Panc1 (cell line): ENCODE results near the gene FIBCD1. TPM values are rescaled to one million over a fixed set of nuclear protein-coding genes. Genes with fewer than 3 reads are reported as not detected.
A peak's percentile ranks its signal among the peaks of the same experiment; 100 is the strongest.

ENCODE experiments used
- ATAC-seq: fragments of 200-7000 bp; cut with Tn5 transposase; 2 replicates; pipeline ENCODE4 v1.9.1; 2020; ENCODE audit warnings: mild to moderate bottlenecking, moderate library complexity
- BruUV-seq: library from RNA; stranded (reverse); fragments of 400-500 nt; replicated peaks from 2 replicates; lab custom pipeline; 2021; lab: Mats Ljungman, UMichigan
- CTCF ChIA-PET: fragments of 300-600 bp; sonication (Branson Sonifier 250); formaldehyde crosslinking; loops from one replicate; lab custom pipeline; 2022; ENCODE audit warnings: antibody characterized with exemption; lab: Charles Lee
- POLR2A ChIA-PET: fragments of 300-600 bp; sonication (Branson Sonifier 250); formaldehyde crosslinking; loops from one replicate; lab custom pipeline; 2022; ENCODE audit warnings: antibody characterized with exemption; lab: Charles Lee
- DNase-seq: peaks from one replicate; pipeline ENCODE4 v3.0.0-alpha.2; 2010; ENCODE audit warnings: low read depth, low spot score
- H3K27ac ChIP-seq: 2 replicates; pipeline ENCODE4 v1.5.1; 2011; ENCODE audit warnings: mild to moderate bottlenecking, low read length, inconsistent platforms
- H3K27me3 ChIP-seq: fragments of 200-500 bp; sonication (Bioruptor generic); 2 replicates; pipeline ENCODE4 v1.6.0; 2014; ENCODE audit warnings: low read length, inconsistent platforms; ENCODE audit not compliant: control insufficient read depth, insufficient read depth
- H3K36me3 ChIP-seq: fragments of 200-500 bp; sonication (Bioruptor generic); 2 replicates; pipeline ENCODE4 v1.5.1; 2014; ENCODE audit warnings: inconsistent platforms, mild to moderate bottlenecking, low read length, moderate library complexity; ENCODE audit not compliant: control insufficient read depth, insufficient read depth
- H3K4me1 ChIP-seq: 2 replicates; pipeline ENCODE4 v1.5.1; 2011; ENCODE audit warnings: inconsistent platforms, mild to moderate bottlenecking, low read length, moderate library complexity; ENCODE audit not compliant: control insufficient read depth, insufficient read depth
- H3K4me3 ChIP-seq, 2 experiments: 2 replicates each; pipeline ENCODE4 v1.5.1; 2011 to 2012; ENCODE audit warnings: low read depth in 2 of 2, low read length in 2 of 2, mild to moderate bottlenecking in 2 of 2, inconsistent platforms in 1 of 2, moderate library complexity in 1 of 2
- H3K9me3 ChIP-seq: fragments of 200-500 bp; sonication (Bioruptor generic); 2 replicates; pipeline ENCODE4 v1.5.1; 2014; ENCODE audit warnings: low read depth, mild to moderate bottlenecking, inconsistent platforms, low read length, moderate library complexity; ENCODE audit not compliant: control insufficient read depth, insufficient read depth
- POLR2AphosphoS5 ChIP-seq: IDR thresholded peaks from 2 replicates; pipeline ENCODE4 v1.6.1; 2012; ENCODE audit warnings: mild to moderate bottlenecking, low read depth, low read length, moderate library complexity
- SIN3A ChIP-seq: IDR thresholded peaks from 2 replicates; pipeline ENCODE4 v1.6.1; 2012; ENCODE audit warnings: low read depth, mild to moderate bottlenecking, low read length, moderate library complexity, borderline replicate concordance; ENCODE audit not compliant: insufficient read depth
- TCF7L2 ChIP-seq: IDR thresholded peaks from 2 replicates; pipeline ENCODE4 v1.6.1; 2011; ENCODE audit warnings: mild to moderate bottlenecking, low read depth, low read length, inconsistent platforms
- in situ Hi-C: cut with HindIII; loops from 2 replicates; pipeline ENCODE4 v1.10.0; 2016; ENCODE audit warnings: low sequenced_read_pairs, low pct_unique_long_range_greater_than_20kb
- intact Hi-C: fragments of 100-400 bp; cut with micrococcal nuclease; formaldehyde crosslinking; loops from one replicate; pipeline ENCODE4 v1.10.0; 2022; ENCODE audit not compliant: unreplicated experiment
- total RNA-seq: library from RNA; stranded (reverse); gene quantifications from one replicate; pipeline ENCODE4 v1.2.1, GENCODE V29; 2021; ENCODE audit not compliant: unreplicated experiment
- TF ChIP-seq, protein P1 (sequence below), 2 experiments: IDR thresholded peaks; 2 replicates each; pipeline ENCODE4 v1.6.1; 2011 to 2012; ENCODE audit warnings: low read depth in 2 of 2, control low read depth in 1 of 2, low read length in 1 of 2, mild to moderate bottlenecking in 1 of 2, moderate library complexity in 1 of 2; ENCODE audit not compliant: insufficient read depth in 1 of 2
- TF ChIP-seq, protein P2 (sequence below): fragments of 450-650 bp; IDR thresholded peaks from 2 replicates; pipeline ENCODE4 v1.5.1; 2017; ENCODE audit warnings: mild to moderate bottlenecking

FIBCD1 gene
- total RNA-seq, 1 experiment from 2014 or later, result 16.3 TPM

DNA sequence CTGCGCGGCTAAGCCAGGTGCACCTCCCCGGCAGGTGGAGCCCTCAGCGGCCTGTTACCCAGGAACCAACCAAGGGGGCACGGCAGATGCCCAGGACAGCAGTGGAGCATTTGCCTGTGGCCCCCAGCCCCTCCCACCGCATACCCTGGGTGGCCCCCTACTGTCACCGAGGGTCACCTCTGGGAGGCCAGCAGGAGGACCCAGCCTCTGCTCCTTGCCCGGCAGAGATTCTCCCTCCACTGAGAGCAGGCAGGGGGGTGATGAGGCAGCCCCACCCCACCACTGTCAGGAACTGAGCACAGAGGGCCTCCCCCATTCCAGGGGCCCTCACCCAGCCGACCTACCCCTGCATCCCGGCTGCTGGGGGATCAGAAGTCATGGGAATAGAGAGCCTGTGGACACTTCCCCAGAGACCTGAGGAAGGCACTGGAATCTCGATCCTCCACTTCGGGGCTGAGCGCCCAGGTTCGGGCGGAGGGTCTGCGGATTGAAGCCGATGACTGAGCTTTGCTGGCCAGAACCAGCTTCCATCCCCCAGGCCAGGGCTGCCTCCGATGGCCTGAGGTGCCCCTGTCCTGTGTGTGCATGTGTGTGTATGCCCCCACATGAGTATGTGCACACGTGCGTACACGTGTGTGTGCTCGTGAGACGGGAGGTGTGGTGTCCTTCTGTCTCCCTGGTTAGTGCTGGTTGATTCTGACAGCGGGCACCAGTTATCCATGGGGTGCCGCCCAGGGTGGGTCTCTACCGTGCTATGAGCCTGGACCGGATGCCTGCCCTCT lies 42.6 kb downstream of the FIBCD1 start, which contains the start of gene QRFP:
Gene QRFP, minus strand, starts transcription at position 580 of the 782 bp plus-strand sequence. CDS start 2,974 bp downstream, outside the sequence.
- TF ChIP-seq TCF7L2, result no peak
- no peak for TF ChIP-seq POLR2AphosphoS5
- TF ChIP-seq, protein P1, sequence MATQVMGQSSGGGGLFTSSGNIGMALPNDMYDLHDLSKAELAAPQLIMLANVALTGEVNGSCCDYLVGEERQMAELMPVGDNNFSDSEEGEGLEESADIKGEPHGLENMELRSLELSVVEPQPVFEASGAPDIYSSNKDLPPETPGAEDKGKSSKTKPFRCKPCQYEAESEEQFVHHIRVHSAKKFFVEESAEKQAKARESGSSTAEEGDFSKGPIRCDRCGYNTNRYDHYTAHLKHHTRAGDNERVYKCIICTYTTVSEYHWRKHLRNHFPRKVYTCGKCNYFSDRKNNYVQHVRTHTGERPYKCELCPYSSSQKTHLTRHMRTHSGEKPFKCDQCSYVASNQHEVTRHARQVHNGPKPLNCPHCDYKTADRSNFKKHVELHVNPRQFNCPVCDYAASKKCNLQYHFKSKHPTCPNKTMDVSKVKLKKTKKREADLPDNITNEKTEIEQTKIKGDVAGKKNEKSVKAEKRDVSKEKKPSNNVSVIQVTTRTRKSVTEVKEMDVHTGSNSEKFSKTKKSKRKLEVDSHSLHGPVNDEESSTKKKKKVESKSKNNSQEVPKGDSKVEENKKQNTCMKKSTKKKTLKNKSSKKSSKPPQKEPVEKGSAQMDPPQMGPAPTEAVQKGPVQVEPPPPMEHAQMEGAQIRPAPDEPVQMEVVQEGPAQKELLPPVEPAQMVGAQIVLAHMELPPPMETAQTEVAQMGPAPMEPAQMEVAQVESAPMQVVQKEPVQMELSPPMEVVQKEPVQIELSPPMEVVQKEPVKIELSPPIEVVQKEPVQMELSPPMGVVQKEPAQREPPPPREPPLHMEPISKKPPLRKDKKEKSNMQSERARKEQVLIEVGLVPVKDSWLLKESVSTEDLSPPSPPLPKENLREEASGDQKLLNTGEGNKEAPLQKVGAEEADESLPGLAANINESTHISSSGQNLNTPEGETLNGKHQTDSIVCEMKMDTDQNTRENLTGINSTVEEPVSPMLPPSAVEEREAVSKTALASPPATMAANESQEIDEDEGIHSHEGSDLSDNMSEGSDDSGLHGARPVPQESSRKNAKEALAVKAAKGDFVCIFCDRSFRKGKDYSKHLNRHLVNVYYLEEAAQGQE (IDR thresholded peaks at IDR 0.05; ENCODE audit: insufficient read depth in 1 of 2, low read depth in 2 of 2, low read length in 1 of 2), result no peak
- TF ChIP-seq SIN3A, result no peak
- TF ChIP-seq, protein P2, sequence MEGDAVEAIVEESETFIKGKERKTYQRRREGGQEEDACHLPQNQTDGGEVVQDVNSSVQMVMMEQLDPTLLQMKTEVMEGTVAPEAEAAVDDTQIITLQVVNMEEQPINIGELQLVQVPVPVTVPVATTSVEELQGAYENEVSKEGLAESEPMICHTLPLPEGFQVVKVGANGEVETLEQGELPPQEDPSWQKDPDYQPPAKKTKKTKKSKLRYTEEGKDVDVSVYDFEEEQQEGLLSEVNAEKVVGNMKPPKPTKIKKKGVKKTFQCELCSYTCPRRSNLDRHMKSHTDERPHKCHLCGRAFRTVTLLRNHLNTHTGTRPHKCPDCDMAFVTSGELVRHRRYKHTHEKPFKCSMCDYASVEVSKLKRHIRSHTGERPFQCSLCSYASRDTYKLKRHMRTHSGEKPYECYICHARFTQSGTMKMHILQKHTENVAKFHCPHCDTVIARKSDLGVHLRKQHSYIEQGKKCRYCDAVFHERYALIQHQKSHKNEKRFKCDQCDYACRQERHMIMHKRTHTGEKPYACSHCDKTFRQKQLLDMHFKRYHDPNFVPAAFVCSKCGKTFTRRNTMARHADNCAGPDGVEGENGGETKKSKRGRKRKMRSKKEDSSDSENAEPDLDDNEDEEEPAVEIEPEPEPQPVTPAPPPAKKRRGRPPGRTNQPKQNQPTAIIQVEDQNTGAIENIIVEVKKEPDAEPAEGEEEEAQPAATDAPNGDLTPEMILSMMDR, result no peak
- H3K27ac ChIP-seq, result no peak within 1 kb of the TSS
- H3K36me3 ChIP-seq, result no peaks in the 10 kb centered on the region
- no peaks in the 10 kb centered on the region for H3K9me3 ChIP-seq
- H3K4me1 ChIP-seq, result no peaks in the 10 kb centered on the region
- CTCF ChIA-PET, result interaction anchor here (0.7 kb wide), 1 partner anchor 102 kb away, joined by 3 read pairs; no protein-coding TSS in a partner anchor
- no peak within 1 kb of the TSS for H3K4me3 ChIP-seq
- BruUV-seq, result no TSS peak
- peak; percentile 61; the same call in 1 of the 2 replicates for ATAC-seq
- no peaks in the 10 kb centered on the region for H3K27me3 ChIP-seq
- POLR2A ChIA-PET, result no interaction called here
- no peak for DNase-seq
- in situ Hi-C loops (no loop called here), intact Hi-C loops (loop anchor here (10.0 kb wide), 1 partner anchor 48 kb away; no protein-coding TSS in a partner anchor)

DNA sequence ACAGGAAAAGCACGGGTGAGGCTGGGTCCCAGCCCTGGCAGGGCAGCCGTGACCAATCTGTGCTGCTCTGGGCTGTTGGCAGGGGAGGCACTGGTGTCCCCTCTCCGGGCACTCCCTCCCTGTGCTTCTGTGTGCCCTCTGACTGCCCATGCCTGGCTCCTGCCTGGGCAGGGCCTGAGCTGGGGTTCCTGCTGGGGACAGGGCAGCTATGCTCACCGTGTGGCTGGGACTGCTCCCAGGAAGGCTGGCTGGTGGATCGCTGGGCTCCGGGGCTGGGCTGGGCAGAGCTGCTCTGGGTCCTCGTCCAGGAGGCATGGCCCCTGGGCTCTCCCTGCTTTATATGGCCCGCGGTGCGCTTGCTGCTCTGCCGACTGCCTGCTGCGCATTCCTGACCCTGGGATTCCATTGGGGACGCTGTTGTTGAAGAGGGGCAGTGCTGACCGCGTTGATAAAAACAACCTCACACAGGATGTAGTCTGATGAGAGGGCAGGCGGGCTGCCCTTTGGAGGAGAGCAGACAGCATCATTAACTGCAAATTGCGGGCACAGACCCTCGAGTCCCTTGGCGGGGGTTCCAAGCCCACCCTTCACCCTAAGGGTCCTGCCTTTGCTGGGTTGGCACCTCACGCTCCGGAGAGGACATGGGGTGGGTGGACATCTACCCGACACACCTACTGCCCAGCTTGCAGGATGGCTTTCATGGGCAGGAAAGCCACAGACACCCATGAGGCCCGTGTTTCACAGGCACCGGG lies 43.4 kb downstream of the FIBCD1 start:
- DNase-seq (no peak), ATAC-seq (peak; percentile 39; the same call in 1 of the 2 replicates)
- CTCF ChIA-PET, result interaction anchor here (0.7 kb wide), 1 partner anchor 103 kb away, joined by 3 read pairs; no protein-coding TSS in a partner anchor
- no peaks in the 10 kb centered on the region for H3K36me3 ChIP-seq
- no peak overlapping the region for H3K27ac ChIP-seq
- TF ChIP-seq TCF7L2 (no peak), SIN3A (no peak), POLR2AphosphoS5 (no peak)
- TF ChIP-seq, protein P1 (IDR thresholded peaks at IDR 0.05; ENCODE audit: insufficient read depth in 1 of 2, low read depth in 2 of 2, low read length in 1 of 2), result no peak
- TF ChIP-seq, protein P2, result no peak
- H3K4me3 ChIP-seq, result no peak overlapping the region
- H3K27me3 ChIP-seq, result no peaks in the 10 kb centered on the region
- BruUV-seq, result no TSS peak
- in situ Hi-C loops, result no loop called here
- POLR2A ChIA-PET, result no interaction called here
- H3K9me3 ChIP-seq, result no peaks in the 10 kb centered on the region
- intact Hi-C loops, result loop anchor here (10.0 kb wide), 1 partner anchor 49 kb away; no protein-coding TSS in a partner anchor
- no peaks in the 10 kb centered on the region for H3K4me1 ChIP-seq
